GM23248 (cell line): Measurements from ENCODE around the gene GANC.

Experiments
- EZH2 ChIP-seq: fragments of 200-600 bp; sonication (generic); IDR thresholded peaks from 2 replicates; pipeline ENCODE4 v1.6.1; 2018; ENCODE audit warnings: antibody characterized with exemption, mild to moderate bottlenecking; ENCODE audit not compliant: insufficient read depth, poor library complexity, severe bottlenecking
- EZH2phosphoT487 ChIP-seq: fragments of 200-600 bp; sonication (generic); IDR thresholded peaks from 2 replicates; pipeline ENCODE4 v1.6.1; 2018; ENCODE audit warnings: antibody characterized with exemption, moderate library complexity, mild to moderate bottlenecking, low read depth; ENCODE audit not compliant: insufficient read depth

DNA sequence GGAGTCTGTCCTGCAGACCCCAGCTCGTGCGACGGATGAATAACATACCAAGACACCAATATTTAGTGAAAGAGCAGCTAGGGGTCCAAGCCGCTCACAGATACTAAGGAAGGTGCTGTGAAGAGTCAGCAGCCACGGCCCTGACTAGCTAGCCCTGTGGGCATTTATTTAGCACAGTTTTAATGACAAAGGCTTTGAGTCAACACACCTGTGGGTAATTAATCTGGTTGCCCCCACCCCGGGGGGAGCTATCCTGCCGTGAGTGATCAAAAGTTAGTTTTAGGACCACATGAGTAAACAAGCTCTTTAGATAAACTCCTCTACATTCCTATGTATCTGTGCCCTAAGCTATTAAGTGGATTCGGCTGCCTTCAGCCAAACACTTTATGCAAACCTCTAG is 105.0 kb downstream of the GANC start:
- no peak for TF ChIP-seq EZH2
- TF ChIP-seq EZH2phosphoT487: no peak
